WTC11 (cell line): ENCODE measurements around the gene WNT3A. TPM values are rescaled to one million over a fixed set of nuclear protein-coding genes. Genes with fewer than 3 reads are reported as not detected.

Experiments used
- ATAC-seq: fragments of 200-7000 bp; cut with Tn5 transposase; 2 replicates; pipeline ENCODE4 v1.10.0; 2021; ENCODE audit warnings: mild to moderate bottlenecking, moderate library complexity
- CTCF ChIA-PET: fragments of 300-600 bp; sonication (Branson Sonifier 250); formaldehyde crosslinking; loops from one replicate; lab custom pipeline; 2021; ENCODE audit warnings: antibody characterized with exemption; lab: Charles Lee
- POLR2A ChIA-PET: fragments of 350-600 bp; sonication (Branson Sonifier 250); formaldehyde crosslinking; loops from one replicate; lab custom pipeline; 2021; ENCODE audit warnings: antibody characterized with exemption; lab: Charles Lee
- DNase-seq: peaks from one replicate; pipeline ENCODE4 v3.0.0; 2021; ENCODE audit warnings: low spot score
- H3K27ac Mint-ChIP-seq: 2 replicates; pipeline ENCODE4 v1.8.0; 2021; ENCODE audit warnings: mixed read lengths
- H3K27me3 Mint-ChIP-seq: 2 replicates; pipeline ENCODE4 v1.8.0; 2021; ENCODE audit warnings: low read depth, mild to moderate bottlenecking, moderate library complexity, mixed read lengths
- H3K36me3 Mint-ChIP-seq: 2 replicates; pipeline ENCODE4 v1.8.0; 2021; ENCODE audit warnings: mixed read lengths
- H3K4me1 Mint-ChIP-seq: 2 replicates; pipeline ENCODE4 v1.8.0; 2022; ENCODE audit warnings: mixed read lengths
- H3K4me3 Mint-ChIP-seq: 2 replicates; pipeline ENCODE4 v1.8.0; 2021; ENCODE audit warnings: mild to moderate bottlenecking, moderate library complexity, mixed read lengths
- H3K9me3 Mint-ChIP-seq: 2 replicates; pipeline ENCODE4 v1.8.0; 2021; ENCODE audit warnings: mixed read lengths
- CREB1 ChIP-seq: sonication (generic); formaldehyde crosslinking; IDR thresholded peaks from 2 replicates; pipeline ENCODE4 v1.8.0; 2023; ENCODE audit warnings: mild to moderate bottlenecking, missing genetic modification reagents
- ELF4 ChIP-seq: sonication (generic); formaldehyde crosslinking; IDR thresholded peaks from 2 replicates; pipeline ENCODE4 v1.8.1; 2022; ENCODE audit warnings: low read depth, mild to moderate bottlenecking, moderate library complexity, missing genetic modification reagents
- ESRRA ChIP-seq: sonication (generic); formaldehyde crosslinking; IDR thresholded peaks from 2 replicates; pipeline ENCODE4 v1.8.1; 2022; ENCODE audit warnings: mild to moderate bottlenecking, missing genetic modification reagents, borderline replicate concordance
- FOXP1 ChIP-seq: sonication (generic); formaldehyde crosslinking; IDR thresholded peaks from 2 replicates; pipeline ENCODE4 v1.8.0; 2022; ENCODE audit warnings: missing genetic modification reagents, mild to moderate bottlenecking, moderate library complexity, borderline replicate concordance
- GRHL2 ChIP-seq: fragments of 250-450 bp; sonication (Bioruptor Pico); IDR thresholded peaks from 2 replicates; pipeline ENCODE4 v1.8.0; 2022; ENCODE audit warnings: mild to moderate bottlenecking, moderate library complexity; ENCODE audit not compliant: insufficient replicate concordance, severe bottlenecking
- KAT7 ChIP-seq: sonication (generic); formaldehyde crosslinking; IDR thresholded peaks from 2 replicates; pipeline ENCODE4 v1.8.1; 2023; ENCODE audit warnings: missing genetic modification reagents, mild to moderate bottlenecking, borderline replicate concordance
- MYBL2 ChIP-seq: sonication (generic); formaldehyde crosslinking; IDR thresholded peaks from 2 replicates; pipeline ENCODE4 v1.8.1; 2023; ENCODE audit warnings: mild to moderate bottlenecking, moderate library complexity, missing genetic modification reagents
- NR2C2 ChIP-seq: sonication (generic); formaldehyde crosslinking; IDR thresholded peaks from 2 replicates; pipeline ENCODE4 v1.8.0; 2022; ENCODE audit warnings: mild to moderate bottlenecking, missing genetic modification reagents
- RORB ChIP-seq: fragments of 250-450 bp; sonication (Bioruptor Pico); IDR thresholded peaks from 2 replicates; pipeline ENCODE4 v1.9.0; 2021; ENCODE audit warnings: mild to moderate bottlenecking
- SP1 ChIP-seq: sonication (generic); formaldehyde crosslinking; conservative IDR thresholded peaks from 2 replicates; pipeline ENCODE4 v1.8.1; 2022; ENCODE audit warnings: missing genetic modification reagents
- TEAD1 ChIP-seq: sonication (generic); formaldehyde crosslinking; IDR thresholded peaks from 2 replicates; pipeline ENCODE4 v1.8.0; 2022; ENCODE audit warnings: mild to moderate bottlenecking, missing genetic modification reagents
- ZNF121 ChIP-seq: sonication (generic); formaldehyde crosslinking; IDR thresholded peaks from 2 replicates; pipeline ENCODE4 v1.8.0; 2023; ENCODE audit warnings: missing genetic modification reagents
- ZNF219 ChIP-seq: sonication (generic); formaldehyde crosslinking; IDR thresholded peaks from 2 replicates; pipeline ENCODE4 v1.8.0; 2023; ENCODE audit warnings: missing genetic modification reagents, mild to moderate bottlenecking, borderline replicate concordance
- ZNF416 ChIP-seq: fragments of 250-450 bp; sonication (Bioruptor Pico); IDR thresholded peaks from 2 replicates; pipeline ENCODE4 v1.9.0; 2021; ENCODE audit warnings: mild to moderate bottlenecking, inconsistent platforms
- total RNA-seq: library from RNA; stranded (reverse); gene quantifications from 3 replicates; pipeline ENCODE4 v1.2.3, GENCODE V29; 2021
- TF ChIP-seq, protein P1 (sequence below): fragments of 250-450 bp; sonication (Bioruptor Pico); IDR thresholded peaks from 2 replicates; pipeline ENCODE4 v1.8.0; 2021; ENCODE audit warnings: mild to moderate bottlenecking
- TF ChIP-seq, protein P2 (sequence below): sonication (generic); formaldehyde crosslinking; IDR thresholded peaks from 2 replicates; pipeline ENCODE4 v1.8.1; 2022; ENCODE audit warnings: missing genetic modification reagents, borderline replicate concordance
- TF ChIP-seq, protein P3 (sequence below): fragments of 250-450 bp; sonication (Bioruptor Pico); IDR thresholded peaks from 2 replicates; pipeline ENCODE4 v2.1.2; 2022; ENCODE audit warnings: mild to moderate bottlenecking, moderate library complexity
- TF ChIP-seq, protein P4 (sequence below): sonication (generic); formaldehyde crosslinking; IDR thresholded peaks from 2 replicates; pipeline ENCODE4 v1.8.0; 2022; ENCODE audit warnings: mild to moderate bottlenecking, missing genetic modification reagents
- TF ChIP-seq, protein P5 (sequence below): sonication (generic); formaldehyde crosslinking; IDR thresholded peaks from 2 replicates; pipeline ENCODE4 v1.8.0; 2023; ENCODE audit warnings: missing genetic modification reagents, mild to moderate bottlenecking, borderline replicate concordance

WNT3A gene
- total RNA-seq, 1 experiment from 2014 or later = 0.17 TPM

DNA sequence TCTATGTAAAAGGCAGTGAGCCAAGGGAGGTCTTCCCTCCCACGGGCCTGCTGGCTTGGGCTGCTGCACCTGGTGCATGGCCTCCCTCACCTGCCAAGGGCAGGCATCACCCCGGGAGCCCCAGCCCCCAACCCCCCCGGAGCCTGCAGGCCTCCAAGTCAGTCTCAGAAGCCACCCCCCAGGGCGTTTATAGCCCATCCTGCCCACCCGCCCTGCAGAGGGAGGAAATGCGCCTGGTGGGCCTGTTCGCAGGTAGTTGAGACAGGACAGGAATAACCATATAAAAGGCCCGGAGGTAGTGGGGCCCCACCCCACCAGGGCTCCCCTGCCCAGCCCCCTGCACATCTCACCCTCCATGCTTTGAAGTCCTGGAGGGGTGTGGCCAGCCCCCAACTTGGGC, 57.5 kb downstream of the WNT3A start (continued):
- TF ChIP-seq, protein P1, sequence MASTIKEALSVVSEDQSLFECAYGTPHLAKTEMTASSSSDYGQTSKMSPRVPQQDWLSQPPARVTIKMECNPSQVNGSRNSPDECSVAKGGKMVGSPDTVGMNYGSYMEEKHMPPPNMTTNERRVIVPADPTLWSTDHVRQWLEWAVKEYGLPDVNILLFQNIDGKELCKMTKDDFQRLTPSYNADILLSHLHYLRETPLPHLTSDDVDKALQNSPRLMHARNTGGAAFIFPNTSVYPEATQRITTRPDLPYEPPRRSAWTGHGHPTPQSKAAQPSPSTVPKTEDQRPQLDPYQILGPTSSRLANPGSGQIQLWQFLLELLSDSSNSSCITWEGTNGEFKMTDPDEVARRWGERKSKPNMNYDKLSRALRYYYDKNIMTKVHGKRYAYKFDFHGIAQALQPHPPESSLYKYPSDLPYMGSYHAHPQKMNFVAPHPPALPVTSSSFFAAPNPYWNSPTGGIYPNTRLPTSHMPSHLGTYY (CRISPR knock-in tag) = no peak
- TF ChIP-seq FOXP1 (no peak), GRHL2 (CRISPR knock-in tag) (no peak)
- TF ChIP-seq, protein P2, sequence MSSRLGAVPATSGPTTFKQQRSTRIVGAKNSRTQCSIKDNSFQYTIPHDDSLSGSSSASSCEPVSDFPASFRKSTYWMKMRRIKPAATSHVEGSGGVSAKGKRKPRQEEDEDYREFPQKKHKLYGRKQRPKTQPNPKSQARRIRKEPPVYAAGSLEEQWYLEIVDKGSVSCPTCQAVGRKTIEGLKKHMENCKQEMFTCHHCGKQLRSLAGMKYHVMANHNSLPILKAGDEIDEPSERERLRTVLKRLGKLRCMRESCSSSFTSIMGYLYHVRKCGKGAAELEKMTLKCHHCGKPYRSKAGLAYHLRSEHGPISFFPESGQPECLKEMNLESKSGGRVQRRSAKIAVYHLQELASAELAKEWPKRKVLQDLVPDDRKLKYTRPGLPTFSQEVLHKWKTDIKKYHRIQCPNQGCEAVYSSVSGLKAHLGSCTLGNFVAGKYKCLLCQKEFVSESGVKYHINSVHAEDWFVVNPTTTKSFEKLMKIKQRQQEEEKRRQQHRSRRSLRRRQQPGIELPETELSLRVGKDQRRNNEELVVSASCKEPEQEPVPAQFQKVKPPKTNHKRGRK (CRISPR knock-in tag) = no peak
- TF ChIP-seq, protein P3, sequence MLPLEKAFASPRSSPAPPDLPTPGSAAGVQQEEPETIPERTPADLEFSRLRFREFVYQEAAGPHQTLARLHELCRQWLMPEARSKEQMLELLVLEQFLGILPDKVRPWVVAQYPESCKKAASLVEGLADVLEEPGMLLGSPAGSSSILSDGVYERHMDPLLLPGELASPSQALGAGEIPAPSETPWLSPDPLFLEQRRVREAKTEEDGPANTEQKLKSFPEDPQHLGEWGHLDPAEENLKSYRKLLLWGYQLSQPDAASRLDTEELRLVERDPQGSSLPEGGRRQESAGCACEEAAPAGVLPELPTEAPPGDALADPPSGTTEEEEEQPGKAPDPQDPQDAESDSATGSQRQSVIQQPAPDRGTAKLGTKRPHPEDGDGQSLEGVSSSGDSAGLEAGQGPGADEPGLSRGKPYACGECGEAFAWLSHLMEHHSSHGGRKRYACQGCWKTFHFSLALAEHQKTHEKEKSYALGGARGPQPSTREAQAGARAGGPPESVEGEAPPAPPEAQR (CRISPR knock-in tag) = no peak

DNA sequence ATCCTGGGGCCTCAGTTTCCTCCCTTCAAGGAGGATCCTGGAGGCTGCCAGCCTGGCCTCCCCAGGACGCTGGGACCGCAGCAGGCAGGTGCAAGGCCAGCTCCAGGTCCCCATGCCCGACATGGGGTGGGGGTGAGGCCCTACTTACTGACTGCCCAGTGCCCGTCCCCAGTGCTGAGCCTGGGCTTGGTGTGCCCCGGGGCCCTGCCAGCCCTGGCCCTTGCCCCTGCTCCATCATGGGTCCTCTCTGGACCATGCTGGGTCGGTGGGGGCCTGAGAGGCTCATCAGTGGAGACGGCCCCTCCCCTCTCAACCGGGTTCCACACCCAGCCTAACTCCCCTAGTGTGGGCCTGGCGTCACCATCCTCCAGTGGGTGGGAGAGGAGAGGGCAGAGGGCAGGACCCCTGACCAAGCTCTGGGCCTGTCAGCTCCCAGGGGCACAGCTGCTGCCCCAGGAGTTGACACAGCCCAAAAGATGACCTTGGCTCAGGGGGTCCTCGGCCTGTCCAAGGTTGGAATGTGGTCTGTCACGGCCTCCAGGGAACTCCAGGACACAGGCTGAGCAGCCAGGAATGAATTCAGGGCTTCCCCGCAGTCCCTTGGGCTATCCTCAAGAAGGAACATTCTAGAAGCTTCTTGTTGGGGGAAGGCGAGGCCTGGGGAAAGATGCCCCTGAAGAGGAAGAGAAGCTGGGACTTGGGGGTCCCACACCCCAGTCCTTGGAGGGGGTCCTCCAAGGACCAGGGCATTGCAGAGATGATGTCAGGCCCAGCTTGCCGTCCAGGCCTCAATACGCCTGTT, 58.1 kb downstream of the WNT3A start:
- ATAC-seq = no peak
- H3K9me3 Mint-ChIP-seq = no peaks in the 10 kb centered on the region
- CTCF ChIA-PET = interaction anchor here (0.9 to 1.1 kb wide), 3 partner anchors 9 to 65 kb away, joined by 3 to 4 read pairs (median 3); no protein-coding TSS in a partner anchor
- no peak overlapping the region for H3K27ac Mint-ChIP-seq
- no peak overlapping the region for H3K4me3 Mint-ChIP-seq
- no peak for DNase-seq
- peaks cover 5% of the 10 kb centered on the region for H3K4me1 Mint-ChIP-seq
- H3K36me3 Mint-ChIP-seq = no peaks in the 10 kb centered on the region
- peaks cover 83% of the 10 kb centered on the region for H3K27me3 Mint-ChIP-seq
- TF ChIP-seq, protein P4, sequence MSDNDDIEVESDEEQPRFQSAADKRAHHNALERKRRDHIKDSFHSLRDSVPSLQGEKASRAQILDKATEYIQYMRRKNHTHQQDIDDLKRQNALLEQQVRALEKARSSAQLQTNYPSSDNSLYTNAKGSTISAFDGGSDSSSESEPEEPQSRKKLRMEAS (CRISPR knock-in tag) = no peak
- TF ChIP-seq SP1 (CRISPR knock-in tag) = no peak
- POLR2A ChIA-PET = no interaction called here

DNA sequence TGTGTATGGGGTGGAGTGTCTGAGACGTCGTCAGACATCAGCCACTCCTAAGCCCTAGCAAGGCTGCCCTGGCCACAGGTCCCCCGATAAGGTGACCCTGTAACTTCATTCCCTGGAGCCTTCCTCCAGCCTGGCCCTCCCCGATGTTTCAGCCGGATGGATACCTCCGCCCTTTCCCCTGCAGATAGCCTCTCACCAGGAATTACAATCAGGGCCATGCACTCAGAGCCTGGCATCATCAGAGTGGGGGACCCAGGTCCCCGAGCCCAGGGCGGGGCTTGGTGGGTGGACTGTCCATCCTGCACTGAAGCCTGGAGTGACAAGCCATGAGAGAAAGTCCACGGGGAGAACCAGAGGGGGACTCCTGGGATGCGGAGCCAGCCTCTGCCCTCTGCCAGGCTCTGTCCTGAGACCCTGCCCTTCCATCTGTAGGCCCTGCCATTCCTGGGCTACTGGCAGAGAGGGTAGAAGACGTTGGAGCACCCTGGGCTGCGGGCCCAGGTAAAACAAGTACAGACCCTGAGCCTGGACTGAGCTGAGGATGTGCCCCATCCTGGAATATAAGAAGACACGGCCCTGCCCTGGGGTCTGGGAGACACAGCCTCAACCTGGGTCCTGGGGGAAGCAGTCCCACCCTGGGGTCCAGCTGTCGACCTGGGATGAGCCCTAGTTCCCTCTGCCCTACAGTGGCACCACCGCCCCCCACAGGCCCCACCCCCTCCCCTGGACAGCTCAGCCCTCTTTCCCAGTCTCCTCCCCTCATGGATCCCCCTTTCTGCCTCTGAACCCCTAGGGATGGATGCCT, 58.9 kb downstream of the WNT3A start:
- no peak for TF ChIP-seq NR2C2
- TF ChIP-seq TEAD1 (CRISPR knock-in tag) = no peak
- TF ChIP-seq ELF4 (CRISPR knock-in tag) = no peak
- no peak for TF ChIP-seq CREB1 (CRISPR knock-in tag)
- no peak for TF ChIP-seq ZNF416 (CRISPR knock-in tag)
- TF ChIP-seq RORB (CRISPR knock-in tag) = no peak
- TF ChIP-seq, all 79 proteins: peak for 0
- no peak for DNase-seq
- ChIA-PET POLR2A (interaction anchor here (0.5 to 1.2 kb wide), 2 partner anchors 333 to 391 kb away, joined by 3 read pairs; no protein-coding TSS in a partner anchor), CTCF (interaction anchor here (0.6 to 1.1 kb wide), 3 partner anchors 8 to 66 kb away, joined by 3 to 4 read pairs (median 4); no protein-coding TSS in a partner anchor)
- H3K27me3 Mint-ChIP-seq = peaks cover 85% of the 10 kb centered on the region
- no peak overlapping the region for H3K4me3 Mint-ChIP-seq
- ATAC-seq = no peak
- no peaks in the 10 kb centered on the region for H3K36me3 Mint-ChIP-seq
- no peak overlapping the region for H3K27ac Mint-ChIP-seq
- no peaks in the 10 kb centered on the region for H3K9me3 Mint-ChIP-seq
- H3K4me1 Mint-ChIP-seq = peaks cover 5% of the 10 kb centered on the region

DNA sequence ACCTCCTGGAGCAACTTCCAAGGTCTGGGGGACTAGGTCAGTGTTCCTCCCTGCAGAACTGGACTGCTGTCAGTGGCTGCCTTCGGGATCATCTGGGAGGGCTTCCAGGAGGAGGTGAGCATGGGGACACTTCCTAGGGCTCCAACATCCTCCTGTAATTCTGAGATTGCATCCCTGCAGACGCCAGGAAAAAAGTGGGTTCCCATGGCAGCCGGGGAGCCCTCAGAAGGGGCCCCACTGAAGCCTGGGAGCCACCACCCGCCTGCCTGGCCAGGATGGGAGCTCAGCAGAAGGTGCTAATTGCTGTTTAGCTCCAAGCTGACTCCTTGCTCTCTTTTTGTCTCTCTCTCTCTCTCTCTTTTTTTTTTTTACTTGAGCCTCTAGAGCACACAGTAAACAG, 59.6 kb downstream of the WNT3A start:
- ATAC-seq (no peak), DNase-seq (no peak)
- Mint-ChIP-seq H3K27ac (no peak overlapping the region), H3K9me3 (no peaks in the 10 kb centered on the region), H3K4me1 (no peaks in the 10 kb centered on the region), H3K4me3 (no peak overlapping the region), H3K36me3 (no peaks in the 10 kb centered on the region), H3K27me3 (peaks cover 85% of the 10 kb centered on the region)
- POLR2A ChIA-PET = interaction anchor here (0.5 to 1.2 kb wide), 3 partner anchors 16 to 391 kb away, joined by 3 read pairs; no protein-coding TSS in a partner anchor
- CTCF ChIA-PET = interaction anchor here (0.6 kb wide), 1 partner anchor 67 kb away, joined by 4 read pairs; no protein-coding TSS in a partner anchor
- TF ChIP-seq, protein P5, sequence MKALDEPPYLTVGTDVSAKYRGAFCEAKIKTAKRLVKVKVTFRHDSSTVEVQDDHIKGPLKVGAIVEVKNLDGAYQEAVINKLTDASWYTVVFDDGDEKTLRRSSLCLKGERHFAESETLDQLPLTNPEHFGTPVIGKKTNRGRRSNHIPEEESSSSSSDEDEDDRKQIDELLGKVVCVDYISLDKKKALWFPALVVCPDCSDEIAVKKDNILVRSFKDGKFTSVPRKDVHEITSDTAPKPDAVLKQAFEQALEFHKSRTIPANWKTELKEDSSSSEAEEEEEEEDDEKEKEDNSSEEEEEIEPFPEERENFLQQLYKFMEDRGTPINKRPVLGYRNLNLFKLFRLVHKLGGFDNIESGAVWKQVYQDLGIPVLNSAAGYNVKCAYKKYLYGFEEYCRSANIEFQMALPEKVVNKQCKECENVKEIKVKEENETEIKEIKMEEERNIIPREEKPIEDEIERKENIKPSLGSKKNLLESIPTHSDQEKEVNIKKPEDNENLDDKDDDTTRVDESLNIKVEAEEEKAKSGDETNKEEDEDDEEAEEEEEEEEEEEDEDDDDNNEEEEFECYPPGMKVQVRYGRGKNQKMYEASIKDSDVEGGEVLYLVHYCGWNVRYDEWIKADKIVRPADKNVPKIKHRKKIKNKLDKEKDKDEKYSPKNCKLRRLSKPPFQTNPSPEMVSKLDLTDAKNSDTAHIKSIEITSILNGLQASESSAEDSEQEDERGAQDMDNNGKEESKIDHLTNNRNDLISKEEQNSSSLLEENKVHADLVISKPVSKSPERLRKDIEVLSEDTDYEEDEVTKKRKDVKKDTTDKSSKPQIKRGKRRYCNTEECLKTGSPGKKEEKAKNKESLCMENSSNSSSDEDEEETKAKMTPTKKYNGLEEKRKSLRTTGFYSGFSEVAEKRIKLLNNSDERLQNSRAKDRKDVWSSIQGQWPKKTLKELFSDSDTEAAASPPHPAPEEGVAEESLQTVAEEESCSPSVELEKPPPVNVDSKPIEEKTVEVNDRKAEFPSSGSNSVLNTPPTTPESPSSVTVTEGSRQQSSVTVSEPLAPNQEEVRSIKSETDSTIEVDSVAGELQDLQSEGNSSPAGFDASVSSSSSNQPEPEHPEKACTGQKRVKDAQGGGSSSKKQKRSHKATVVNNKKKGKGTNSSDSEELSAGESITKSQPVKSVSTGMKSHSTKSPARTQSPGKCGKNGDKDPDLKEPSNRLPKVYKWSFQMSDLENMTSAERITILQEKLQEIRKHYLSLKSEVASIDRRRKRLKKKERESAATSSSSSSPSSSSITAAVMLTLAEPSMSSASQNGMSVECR (CRISPR knock-in tag) = no peak
- TF ChIP-seq ESRRA (CRISPR knock-in tag) = no peak
- TF ChIP-seq ZNF219 (CRISPR knock-in tag) = no peak
- TF ChIP-seq KAT7 (CRISPR knock-in tag) = no peak
- no peak for TF ChIP-seq ZNF121 (CRISPR knock-in tag)
- TF ChIP-seq, protein P4 (CRISPR knock-in tag) = no peak
- no peak for TF ChIP-seq MYBL2 (CRISPR knock-in tag)
